IMR-90 (cell line): ENCODE data around the gene RTCA. TPM values are rescaled to one million over a fixed set of nuclear protein-coding genes. Genes with fewer than 3 reads are reported as not detected.
A peak's percentile ranks its signal among the peaks of the same experiment; 100 is the strongest.

ENCODE experiments used
- ATAC-seq: fragments of 200-7000 bp; cut with Tn5 transposase; 2 replicates; pipeline ENCODE4 v1.9.1; 2020; ENCODE audit warnings: low read depth, mild to moderate bottlenecking, moderate library complexity
- BruUV-seq: library from RNA; stranded (reverse); fragments of 400-500 nt; replicated peaks from 2 replicates; lab custom pipeline; 2021; lab: Mats Ljungman, UMichigan
- CTCF ChIA-PET: fragments of 300-600 bp; formaldehyde crosslinking; extraction: SDS; loops from one replicate; lab custom pipeline; 2021; ENCODE audit warnings: antibody characterized with exemption; lab: Yijun Ruan, JAX
- POLR2A ChIA-PET: fragments of 300-600 bp; sonication (Branson Sonifier 250); formaldehyde crosslinking; loops from one replicate; lab custom pipeline; 2022; ENCODE audit warnings: antibody characterized with exemption; ENCODE audit not compliant: unreplicated experiment; lab: Charles Lee
- DNase-seq: peaks from one replicate; pipeline ENCODE4 v3.0.0; 2013
- H2AFZ ChIP-seq: replicated peaks from 2 replicates; pipeline ENCODE3; 2013; ENCODE audit warnings: low read length, mild to moderate bottlenecking; ENCODE audit not compliant: poor library complexity
- H2AK5ac ChIP-seq: 2 replicates; pipeline ENCODE4 v1.6.1; 2013; ENCODE audit warnings: low read depth, low read length, inconsistent platforms
- H2AK9ac ChIP-seq: replicated peaks from 2 replicates; pipeline ENCODE3; 2013; ENCODE audit warnings: mild to moderate bottlenecking, low read depth, low read length, moderate library complexity; ENCODE audit not compliant: poor library complexity
- H2BK120ac ChIP-seq: 2 replicates; pipeline ENCODE4 v1.6.1; 2013; ENCODE audit warnings: low read depth, low read length, inconsistent platforms
- H2BK15ac ChIP-seq: 3 replicates; pipeline ENCODE4 v1.6.1; 2013; ENCODE audit warnings: low read depth, low read length, inconsistent platforms
- H2BK20ac ChIP-seq: 2 replicates; pipeline ENCODE4 v1.6.1; 2013; ENCODE audit warnings: low read depth, mild to moderate bottlenecking, inconsistent platforms, low read length, moderate library complexity
- H2BK5ac ChIP-seq: 2 replicates; pipeline ENCODE4 v1.6.1; 2013; ENCODE audit warnings: mild to moderate bottlenecking, low read depth, low read length, inconsistent platforms; ENCODE audit not compliant: poor library complexity, severe bottlenecking
- H3K14ac ChIP-seq: replicated peaks from 2 replicates; pipeline ENCODE4 v1.6.1; 2013; ENCODE audit warnings: low read depth, low read length, inconsistent platforms
- H3K18ac ChIP-seq: 2 replicates; pipeline ENCODE4 v1.6.1; 2013; ENCODE audit warnings: low read depth, low read length, control low read depth
- H3K23ac ChIP-seq: 2 replicates; pipeline ENCODE4 v1.6.1; 2013; ENCODE audit warnings: low read depth, low read length, inconsistent platforms
- H3K27ac ChIP-seq: 2 replicates; pipeline ENCODE4 v1.5.1; 2013; ENCODE audit warnings: mild to moderate bottlenecking, control low read depth, low read length; ENCODE audit not compliant: insufficient read depth
- H3K27me3 ChIP-seq: 2 replicates; pipeline ENCODE4 v1.6.1; 2013; ENCODE audit warnings: low read length; ENCODE audit not compliant: control insufficient read depth, insufficient read depth
- H3K36me3 ChIP-seq: 2 replicates; pipeline ENCODE4 v1.6.1; 2013; ENCODE audit warnings: low read length, mixed read lengths; ENCODE audit not compliant: control insufficient read depth, insufficient read depth
- H3K4ac ChIP-seq: 2 replicates; pipeline ENCODE4 v1.6.1; 2013; ENCODE audit warnings: low read depth, low read length, inconsistent platforms
- H3K4me1 ChIP-seq: 2 replicates; pipeline ENCODE4 v1.6.1; 2013; ENCODE audit warnings: low read length, mixed read lengths; ENCODE audit not compliant: control insufficient read depth, insufficient read depth
- H3K4me2 ChIP-seq: 2 replicates; pipeline ENCODE4 v1.6.1; 2013; ENCODE audit warnings: low read depth, mild to moderate bottlenecking, control low read depth, low read length, moderate library complexity
- H3K4me3 ChIP-seq: 2 replicates; pipeline ENCODE4 v1.5.1; 2013; ENCODE audit warnings: low read depth, mild to moderate bottlenecking, control low read depth, low read length, moderate library complexity; ENCODE audit not compliant: insufficient read depth
- H3K56ac ChIP-seq: 2 replicates; pipeline ENCODE4 v1.6.1; 2013; ENCODE audit warnings: low read length, inconsistent platforms; ENCODE audit not compliant: insufficient read depth; ENCODE audit errors: extremely low read depth
- H3K79me1 ChIP-seq, 2 experiments: 2 replicates each; pipeline ENCODE4 v1.6.1; 2013; ENCODE audit warnings: low read length in 2 of 2, inconsistent platforms in 1 of 2, low read depth in 1 of 2
- H3K9ac ChIP-seq: 2 replicates; pipeline ENCODE4 v1.6.1; 2013; ENCODE audit warnings: low read depth, low read length, control low read depth
- H3K9me1 ChIP-seq: 2 replicates; pipeline ENCODE4 v1.6.1; 2013; ENCODE audit warnings: low read length, inconsistent platforms; ENCODE audit not compliant: insufficient read depth
- H3K9me3 ChIP-seq: 2 replicates; pipeline ENCODE4 v1.6.1; 2013; ENCODE audit warnings: low read length; ENCODE audit not compliant: control insufficient read depth, insufficient read depth
- H4K20me1 ChIP-seq: 2 replicates; pipeline ENCODE4 v1.6.1; 2013; ENCODE audit warnings: low read length, inconsistent platforms; ENCODE audit not compliant: insufficient read depth
- H4K5ac ChIP-seq: 2 replicates; pipeline ENCODE4 v1.6.1; 2013; ENCODE audit warnings: mild to moderate bottlenecking, low read depth, low read length, control low read depth
- H4K8ac ChIP-seq, 2 experiments: 2 replicates each; pipeline ENCODE4 v1.6.1; 2013; ENCODE audit warnings: low read depth in 2 of 2, low read length in 2 of 2, control low read depth in 1 of 2, inconsistent platforms in 1 of 2
- H4K91ac ChIP-seq: 2 replicates; pipeline ENCODE4 v1.6.1; 2013; ENCODE audit warnings: low read depth, low read length, inconsistent platforms; ENCODE audit not compliant: insufficient read depth
- BHLHE40 ChIP-seq: fragments of 150-350 bp; IDR thresholded peaks from 2 replicates; pipeline ENCODE4 v1.6.1; 2016; ENCODE audit warnings: mild to moderate bottlenecking, low read depth, low read length
- CEBPB ChIP-seq: IDR thresholded peaks from 2 replicates; pipeline ENCODE4 v1.6.1; 2012; ENCODE audit warnings: low read depth, low read length, improper control_type of control experiment
- CHD1 ChIP-seq: IDR thresholded peaks from 2 replicates; pipeline ENCODE4 v1.6.1; 2012; ENCODE audit warnings: low read depth, low read length, improper control_type of control experiment
- CTCF ChIP-seq: conservative IDR thresholded peaks from 2 replicates; pipeline ENCODE4 v1.5.1; 2012; ENCODE audit warnings: mild to moderate bottlenecking, low read depth, low read length, improper control_type of control experiment
- ELK1 ChIP-seq: fragments of 150-350 bp; IDR thresholded peaks from 2 replicates; pipeline ENCODE4 v1.6.1; 2016; ENCODE audit warnings: low read depth, mild to moderate bottlenecking, low read length, moderate library complexity, borderline replicate concordance
- FOS ChIP-seq: fragments of 150-350 bp; IDR thresholded peaks from 2 replicates; pipeline ENCODE4 v1.6.1; 2016; ENCODE audit warnings: low read depth, low read length
- MAFK ChIP-seq: IDR thresholded peaks from 2 replicates; pipeline ENCODE4 v1.6.1; 2012; ENCODE audit warnings: low read depth, low read length, improper control_type of control experiment
- MAZ ChIP-seq: IDR thresholded peaks from 2 replicates; pipeline ENCODE4 v1.6.1; 2012; ENCODE audit warnings: low read depth, mild to moderate bottlenecking, low read length, improper control_type of control experiment, moderate library complexity, borderline replicate concordance
- MXI1 ChIP-seq: IDR thresholded peaks from 2 replicates; pipeline ENCODE4 v1.6.1; 2012; ENCODE audit warnings: low read depth, mild to moderate bottlenecking, low read length, moderate library complexity, borderline replicate concordance
- NFE2L2 ChIP-seq: fragments of 150-350 bp; IDR thresholded peaks from 2 replicates; pipeline ENCODE4 v1.6.1; 2016; ENCODE audit warnings: low read depth, mild to moderate bottlenecking, low read length
- POLR2A ChIP-seq: IDR thresholded peaks from 2 replicates; pipeline ENCODE4 v1.6.1; 2012; ENCODE audit warnings: mild to moderate bottlenecking, low read depth, low read length
- RAD21 ChIP-seq: IDR thresholded peaks from 2 replicates; pipeline ENCODE4 v1.6.1; 2012; ENCODE audit warnings: low read length, improper control_type of control experiment
- RFX5 ChIP-seq: IDR thresholded peaks from 2 replicates; pipeline ENCODE4 v1.8.0; 2012; ENCODE audit warnings: low read depth, mild to moderate bottlenecking, low read length, moderate library complexity
- SMC3 ChIP-seq: fragments of 150-350 bp; IDR thresholded peaks from 2 replicates; pipeline ENCODE4 v1.6.1; 2016; ENCODE audit warnings: low read depth, mild to moderate bottlenecking, antibody characterized with exemption, low read length, moderate library complexity
- USF2 ChIP-seq: fragments of 150-350 bp; IDR thresholded peaks from 2 replicates; pipeline ENCODE4 v1.6.1; 2017; ENCODE audit warnings: mild to moderate bottlenecking, antibody characterized with exemption, low read length, low read depth
- WGBS, 2 experiments: methylation state at CpG; one replicate each; pipeline versions ENCODE4 v1.1.5 to v1.1.7; 2013; ENCODE audit warnings: missing lambda C conversion rate in 2 of 2; ENCODE audit not compliant: insufficient read length in 1 of 2; ENCODE audit errors: extremely low coverage in 2 of 2; 5-methylcytosine and 5-hydroxymethylcytosine counted together
- dilution Hi-C: fragments of 300-500 bp; cut with HindIII; formaldehyde crosslinking; loops from one replicate; pipeline ENCODE4 v1.14.3; 2018; ENCODE audit warnings: low sequenced_read_pairs; ENCODE audit not compliant: unreplicated experiment
- in situ Hi-C: fragments of 300-500 bp; cut with MboI; formaldehyde crosslinking; loops from 3 replicates; pipeline ENCODE4 v1.14.3; 2019; ENCODE audit warnings: low sequenced_read_pairs, inconsistent platforms, mixed read lengths
- intact Hi-C: fragments of 100-400 bp; cut with micrococcal nuclease; formaldehyde crosslinking; loops from 2 replicates; pipeline ENCODE4 v1.10.0; 2022
- polyA plus RNA-seq, 3 experiments: library from polyadenylated mRNA; depleted of rRNA; stranded (reverse); fragments of >200 nt; gene quantifications; 2 replicates each; pipeline ENCODE4 v1.2.3, GENCODE V29; 2012; ENCODE audit warnings: low replicate concordance in 1 of 3
- total RNA-seq: library from RNA; depleted of rRNA; stranded (reverse); fragments of >200 nt; gene quantifications from 2 replicates; pipeline ENCODE4 v1.2.3, GENCODE V29; 2012

Gene RTCA
- total and polyA plus RNA-seq, 2 of the 4 experiments (the other 2 are of a cell fraction): 26.9 to 29.6 TPM

- no peak for TF ChIP-seq BHLHE40
Observed at GRCh38 chr1:100266741-100267140, 725 bp downstream of the RTCA start (continued).

GRCh38 chr1:100267284-100267683 is 1.3 kb downstream of the RTCA start:
- intact Hi-C loops: loop anchor here (2.0 to 5.0 kb wide), 3 partner anchors 85 to 458 kb away; partner anchors contain the start of gene CDC14A
- CTCF ChIA-PET: no interaction called here
- H3K9ac ChIP-seq: peak overlapping the region; percentile 86
- no peak for TF ChIP-seq CHD1
- TF ChIP-seq USF2: no peak
- TF ChIP-seq RAD21: no peak
- no peak for TF ChIP-seq CTCF
- TF ChIP-seq MAZ: no peak
- no peak for TF ChIP-seq FOS
- no peak for TF ChIP-seq ELK1
- TF ChIP-seq NFE2L2: no peak
- no peak for TF ChIP-seq MXI1
- no peak for TF ChIP-seq CEBPB
- no peak for TF ChIP-seq POLR2A
- no peak for TF ChIP-seq SMC3
- no peak for TF ChIP-seq RFX5
- no peak for TF ChIP-seq MAFK

More at GRCh38 chr1:100267284-100267683, 1.3 kb downstream of the RTCA start:
- dilution Hi-C loops (no loop called here), in situ Hi-C loops (loop anchor here (25.0 kb wide), 2 partner anchors 455 to 620 kb away; partner anchors contain the start of genes EXTL2 and SLC30A7)
- Histone ChIP-seq H4K8ac (no peak overlapping the region), H2BK120ac (no peak overlapping the region), H2AK9ac (no peak overlapping the region), H2BK15ac (no peak overlapping the region), H2BK20ac (no peak overlapping the region), H3K36me3 (peaks cover 27% of the 10 kb centered on the region), H3K18ac (no peak overlapping the region), H3K79me1 (peaks cover 14 to 40% of the 10 kb centered on the region in 2 experiments), H3K23ac (no peak overlapping the region), H3K9me3 (no peaks in the 10 kb centered on the region), H3K4me2 (peak overlapping the region; percentile 99), H3K14ac (no peak overlapping the region), H3K4me3 (peak overlapping the region; percentile 66; the same call in 1 of the 2 replicates), H3K4me1 (peaks cover 2% of the 10 kb centered on the region; the same call in 1 of the 2 replicates), H2AFZ (no peak overlapping the region), H3K9me1 (no peaks in the 10 kb centered on the region), H4K20me1 (peaks cover 3% of the 10 kb centered on the region; the same call in 1 of the 2 replicates), H3K27me3 (no peaks in the 10 kb centered on the region), H3K4ac (no peak overlapping the region), H4K91ac (no peak overlapping the region), H3K27ac (no peak overlapping the region), H4K5ac (no peak overlapping the region), H2BK5ac (no peak overlapping the region), H3K56ac (no peak overlapping the region), H2AK5ac (no peak overlapping the region)
- no CpG with 5 or more reads among the region's 1 CpG for WGBS, 2 experiments
- ATAC-seq (no peak), DNase-seq (no peak)
- no TSS peak for BruUV-seq
- POLR2A ChIA-PET: no interaction called here
